ENCODE data around the gene GRIN2A.

DNA sequence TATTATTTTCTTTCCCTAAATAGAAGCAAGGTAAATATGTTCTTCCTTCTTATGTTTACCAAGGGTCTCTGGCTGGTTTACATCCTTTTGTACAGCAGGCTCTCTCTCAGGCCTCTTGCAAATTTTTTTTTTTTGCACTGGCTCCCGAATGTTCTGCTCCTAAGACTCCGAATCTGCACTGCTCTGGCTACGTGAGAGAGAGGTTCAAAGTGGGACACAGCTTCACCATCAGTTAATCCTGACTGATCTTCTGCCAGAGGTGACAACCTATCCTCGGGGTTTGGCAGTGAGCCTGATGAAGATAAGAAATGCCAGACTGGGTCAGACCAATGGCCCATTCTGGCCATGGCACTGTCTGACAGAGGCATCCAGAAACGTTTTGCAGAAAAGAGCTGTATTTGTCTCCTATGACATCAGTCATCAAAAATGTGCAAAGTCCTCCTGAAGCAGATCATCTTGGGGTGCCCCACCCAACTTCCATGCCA is 136.9 kb downstream of the GRIN2A start:
- TF ChIP-seq TAF1 (IDR thresholded peaks at IDR 0.05; ENCODE audit: low read depth, low read length) (no peak), CTCF (IDR thresholded peaks at IDR 0.05; ENCODE audit: control extremely low read depth in 1 of 3, insufficient read depth in 1 of 3, low read depth in 1 of 3, low read length in 3 of 3) (no peak), ZNF274 (IDR thresholded peaks at IDR 0.05; ENCODE audit: borderline replicate concordance, extremely low read depth, low read length) (no peak), EZH2 (IDR thresholded peaks at IDR 0.05; ENCODE audit: low read depth, low read length, severe bottlenecking) (no peak), KDM1A (IDR thresholded peaks at IDR 0.05; ENCODE audit: borderline replicate concordance, low read length) (no peak), POLR2AphosphoS5 (IDR thresholded peaks at IDR 0.05; ENCODE audit: low read depth, low read length) (no peak), POLR2A (IDR thresholded peaks at IDR 0.05; ENCODE audit: control extremely low read depth in 1 of 2, low read depth in 2 of 2, low read length in 2 of 2) (no peak), CHD2 (IDR thresholded peaks at IDR 0.05; ENCODE audit: low read length) (no peak), RFX5 (IDR thresholded peaks at IDR 0.05; ENCODE audit: borderline replicate concordance, low read depth, low read length) (no peak), TEAD4 (IDR thresholded peaks at IDR 0.05; ENCODE audit: low read depth, low read length) (no peak), TCF12 (IDR thresholded peaks at IDR 0.05; ENCODE audit: low read depth, low read length) (no peak), ASH2L (IDR thresholded peaks at IDR 0.05; ENCODE audit: low read length) (no peak), EP300 (IDR thresholded peaks at IDR 0.05; ENCODE audit: borderline replicate concordance in 1 of 2, low read depth in 2 of 2, low read length in 2 of 2) (no peak)
- TF ChIP-seq, protein P1, sequence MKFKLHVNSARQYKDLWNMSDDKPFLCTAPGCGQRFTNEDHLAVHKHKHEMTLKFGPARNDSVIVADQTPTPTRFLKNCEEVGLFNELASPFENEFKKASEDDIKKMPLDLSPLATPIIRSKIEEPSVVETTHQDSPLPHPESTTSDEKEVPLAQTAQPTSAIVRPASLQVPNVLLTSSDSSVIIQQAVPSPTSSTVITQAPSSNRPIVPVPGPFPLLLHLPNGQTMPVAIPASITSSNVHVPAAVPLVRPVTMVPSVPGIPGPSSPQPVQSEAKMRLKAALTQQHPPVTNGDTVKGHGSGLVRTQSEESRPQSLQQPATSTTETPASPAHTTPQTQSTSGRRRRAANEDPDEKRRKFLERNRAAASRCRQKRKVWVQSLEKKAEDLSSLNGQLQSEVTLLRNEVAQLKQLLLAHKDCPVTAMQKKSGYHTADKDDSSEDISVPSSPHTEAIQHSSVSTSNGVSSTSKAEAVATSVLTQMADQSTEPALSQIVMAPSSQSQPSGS (IDR thresholded peaks at IDR 0.05; ENCODE audit: low read length), result no peak
